HG03060 (cell line): ENCODE results near the gene AGBL1.
"Not testable (repeated sequence)": the region's sequence is repeated elsewhere in the genome, so short reads cannot be mapped to it uniquely, and the experiment has no call there.

Experiments used
- ATAC-seq: cut with Tn5 transposase; IDR thresholded peaks from one replicate; pipeline ENCODE4 v1.9.1; 2021; ENCODE audit warnings: low read depth, moderate number of reproducible peaks; ENCODE audit not compliant: unreplicated experiment

Gene AGBL1

DNA sequence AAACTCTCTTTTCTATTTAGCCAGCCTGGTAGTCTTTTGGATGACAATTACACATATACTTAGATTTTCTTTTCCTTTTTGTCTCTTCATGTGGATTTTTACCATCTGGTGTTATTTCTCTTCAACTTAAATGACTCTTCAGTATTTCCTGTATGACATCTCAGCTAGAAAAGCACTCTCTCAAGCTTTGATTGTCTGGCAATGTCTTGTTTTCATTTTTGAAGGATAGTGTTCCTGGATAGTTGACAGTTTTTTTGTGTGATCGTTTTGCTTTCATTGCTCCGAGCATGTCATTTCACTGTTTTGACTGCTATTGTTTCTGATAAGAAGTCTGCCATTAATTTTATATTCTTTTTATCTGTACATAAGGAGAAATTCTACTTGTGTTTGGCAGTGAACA is 766.4 kb downstream of the AGBL1 start:
- no peak for ATAC-seq

DNA sequence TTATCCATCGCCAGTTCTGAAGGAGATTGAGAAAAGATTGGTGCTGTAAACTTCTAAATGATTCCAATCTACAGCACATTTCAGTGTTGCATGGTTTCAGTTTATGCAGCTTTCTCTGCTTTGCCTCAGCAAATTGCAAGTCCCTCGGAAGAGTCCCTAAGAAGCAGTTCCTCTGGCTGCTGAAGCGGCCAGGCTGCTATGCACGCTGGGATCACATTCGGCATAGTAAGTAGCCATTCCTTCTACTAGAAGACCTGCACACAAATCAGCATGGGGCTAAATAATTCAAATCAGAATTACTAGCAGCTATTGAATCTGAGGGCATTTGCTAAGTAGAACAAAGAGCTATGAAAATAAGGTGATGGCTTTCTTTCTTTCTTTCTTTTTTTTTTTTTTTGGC is 769.5 kb downstream of the AGBL1 start:
- no peak for ATAC-seq

DNA sequence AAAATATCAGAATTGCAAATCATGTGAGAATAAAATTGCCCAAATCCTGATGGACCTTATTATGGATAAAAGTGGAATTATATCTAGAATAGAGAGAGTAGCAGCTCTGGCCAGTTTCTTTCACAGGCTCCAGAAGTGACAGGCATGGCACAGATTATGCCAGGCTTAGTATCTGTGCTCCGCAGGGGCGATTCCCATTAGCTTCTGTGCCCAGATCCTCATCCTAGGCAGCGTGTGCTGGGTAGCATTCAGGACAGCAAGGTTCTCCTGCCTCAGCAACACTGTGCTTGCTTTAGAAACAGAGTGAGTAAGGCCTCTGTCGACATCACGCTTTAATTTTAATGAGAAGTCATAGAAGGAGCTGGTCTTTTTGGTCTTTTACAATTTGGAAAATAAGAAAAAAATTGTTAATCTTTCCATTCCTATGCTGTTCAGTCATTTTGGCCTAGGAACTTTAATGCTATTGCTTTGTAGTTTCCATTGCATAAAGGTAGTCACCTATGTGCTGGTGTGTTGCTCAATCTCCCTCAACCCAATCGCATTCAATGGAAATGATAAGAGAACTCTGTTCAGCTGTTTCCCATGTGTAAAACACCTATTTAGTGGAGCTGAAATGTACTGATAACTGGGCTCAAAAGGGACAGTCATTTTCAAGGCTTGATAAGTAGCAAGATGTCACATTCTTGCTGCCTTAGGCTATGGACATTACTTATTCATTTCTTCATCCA is 770.1 kb downstream of the AGBL1 start:
- ATAC-seq = no peak

DNA sequence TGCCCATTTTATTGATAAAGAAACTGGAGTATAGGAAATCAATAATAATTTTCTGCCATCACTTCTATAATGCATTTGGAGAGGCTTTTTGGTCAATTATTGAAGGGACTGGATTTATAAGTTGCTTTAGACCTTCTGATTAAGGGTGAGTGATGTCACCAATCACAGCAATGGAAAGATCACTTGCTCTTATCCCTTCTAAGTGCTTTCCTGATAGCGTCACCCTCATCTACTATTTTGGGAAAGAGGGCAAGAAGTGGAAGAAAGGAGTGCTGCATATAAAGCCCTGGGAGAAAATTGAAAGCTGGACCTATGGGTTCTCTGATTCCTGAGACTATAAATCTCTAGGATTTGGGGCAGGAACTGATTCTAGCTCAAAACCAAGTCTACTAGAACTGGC is 771.3 kb downstream of the AGBL1 start:
- ATAC-seq = no peak

DNA sequence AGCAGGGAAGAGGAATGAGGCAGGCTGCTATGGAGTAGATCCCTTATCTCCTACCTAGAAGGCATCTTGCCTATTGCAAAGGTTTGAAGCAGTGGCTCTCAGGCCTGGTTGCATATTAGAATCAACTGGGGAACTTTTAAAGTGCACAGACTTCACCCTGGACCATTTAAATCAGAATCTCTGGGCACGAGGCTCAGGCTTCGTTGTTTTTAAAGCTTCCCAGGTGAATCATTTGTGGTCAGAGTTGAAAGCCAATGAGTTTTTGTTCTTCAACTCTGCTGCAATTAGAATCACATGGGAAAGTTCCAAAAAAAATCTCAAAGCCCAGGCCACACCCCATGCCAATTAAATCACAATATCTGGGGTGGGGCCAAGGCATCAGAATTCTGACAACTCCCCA is 773.1 kb downstream of the AGBL1 start:
- no peak for ATAC-seq

DNA sequence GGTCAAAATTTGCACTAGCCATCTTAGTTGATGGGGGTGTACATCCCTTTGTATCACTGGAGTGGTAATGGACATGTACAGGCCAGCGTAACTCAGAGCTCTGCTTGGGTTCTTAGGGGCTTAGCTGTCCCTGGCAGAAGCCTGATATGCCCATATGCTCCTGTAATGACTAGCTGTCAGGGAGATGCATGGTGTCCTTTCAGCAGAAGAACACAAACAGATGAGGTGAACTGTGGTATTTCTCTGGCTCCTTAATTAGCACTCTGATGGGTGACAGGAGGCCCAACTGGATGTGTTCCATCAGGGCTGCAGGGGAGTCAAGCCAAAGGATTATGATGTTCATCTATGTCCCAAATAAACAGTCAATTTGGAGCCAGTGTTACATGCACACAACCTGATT is 774.5 kb downstream of the AGBL1 start:
- no peak for ATAC-seq

DNA sequence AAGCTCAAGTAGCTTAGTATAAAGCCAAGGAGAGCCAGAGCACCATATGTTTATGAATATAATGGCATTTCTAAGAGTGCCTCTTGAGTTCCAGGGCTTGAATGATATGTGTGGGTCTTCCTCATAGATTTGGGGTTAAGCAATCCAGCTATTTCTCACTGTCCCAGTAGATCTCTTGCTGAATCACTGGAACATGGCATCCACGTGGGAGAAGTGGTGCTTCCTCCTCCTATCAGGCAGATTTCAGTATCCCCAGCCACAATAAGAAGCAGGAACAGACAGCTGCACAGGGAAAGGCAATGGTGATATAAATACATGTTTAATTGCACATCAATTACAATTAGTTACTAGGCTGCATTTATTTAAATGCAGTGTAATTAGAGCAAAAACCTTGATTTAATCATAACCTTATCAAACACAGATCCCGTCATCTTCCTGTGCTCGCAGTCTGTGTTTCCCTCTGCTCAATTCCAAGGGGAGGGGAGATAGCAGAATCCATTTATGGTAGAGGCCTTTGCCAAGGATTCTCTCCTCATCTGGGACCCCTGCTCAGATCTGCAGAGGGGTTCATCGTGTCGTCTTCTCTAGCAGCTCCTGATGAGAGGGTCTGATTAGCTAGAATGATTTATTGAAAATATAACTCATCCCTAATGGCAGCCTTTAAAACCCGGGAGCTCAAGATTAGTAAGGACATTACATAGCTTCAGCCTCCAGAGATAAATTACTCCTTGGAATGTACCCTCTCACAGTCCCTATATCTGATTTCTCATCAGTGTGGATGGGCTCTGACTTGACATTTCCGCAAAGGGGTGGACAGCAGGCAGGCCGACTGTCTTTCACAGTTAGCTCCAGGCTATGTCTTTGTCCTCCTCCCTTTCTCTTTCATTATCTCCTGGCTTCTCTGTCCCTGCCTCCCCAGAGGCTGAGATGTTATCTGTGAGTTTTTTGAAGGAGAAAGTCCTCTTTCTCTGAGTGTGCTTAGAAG is 775.9 kb downstream of the AGBL1 start:
- ATAC-seq = no peak

DNA sequence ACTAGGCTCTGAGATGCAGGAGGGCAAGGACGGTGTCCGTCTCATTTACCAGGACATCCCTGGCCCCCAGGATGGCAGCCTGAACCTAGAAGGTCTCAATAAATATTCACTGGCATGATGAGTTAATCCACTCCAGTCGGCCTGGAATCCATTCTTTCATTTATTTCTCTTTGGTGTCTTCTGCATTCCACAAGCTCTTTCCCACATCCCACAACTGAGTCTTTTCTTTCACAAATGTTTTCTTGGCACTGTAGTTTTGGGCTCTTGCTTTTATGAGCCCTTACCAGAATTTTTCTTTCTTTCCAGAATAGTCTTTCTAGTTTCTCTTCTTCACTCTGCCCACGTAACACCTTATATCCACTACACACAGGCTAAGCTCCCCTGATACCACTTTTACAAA is 778.0 kb downstream of the AGBL1 start:
- no peak for ATAC-seq

DNA sequence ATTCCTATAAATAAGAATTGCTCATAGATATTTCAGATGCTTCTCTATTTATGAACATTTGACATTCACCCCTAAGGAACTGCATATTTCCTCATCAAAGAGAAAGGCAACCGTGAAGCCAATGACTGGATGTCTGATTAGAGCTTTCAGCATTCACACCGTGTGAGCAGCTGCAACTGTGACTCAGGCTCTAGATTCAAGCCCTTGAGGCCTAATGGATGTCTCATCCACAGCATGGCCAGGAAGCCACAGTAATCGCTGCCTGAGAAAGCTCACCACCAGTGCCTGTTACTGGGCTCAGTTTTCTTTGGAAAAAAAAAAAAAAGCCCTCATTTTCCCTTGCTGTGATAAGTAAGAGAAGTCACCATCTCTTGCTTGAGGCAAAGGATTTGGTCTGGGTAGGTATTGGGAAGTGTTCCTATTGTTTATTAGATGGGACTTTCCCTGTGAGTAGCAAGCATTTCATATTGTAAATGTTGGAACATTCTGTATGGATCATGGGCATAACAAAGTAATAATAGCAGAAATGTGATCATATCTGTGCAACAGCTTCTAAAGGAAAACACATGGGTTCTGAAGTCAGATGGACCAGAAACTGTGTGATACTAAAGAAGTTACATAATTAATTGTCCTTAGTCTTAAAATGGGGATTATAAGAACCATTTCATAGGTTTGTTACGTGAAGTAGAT is 783.7 kb downstream of the AGBL1 start:
- no peak for ATAC-seq

DNA sequence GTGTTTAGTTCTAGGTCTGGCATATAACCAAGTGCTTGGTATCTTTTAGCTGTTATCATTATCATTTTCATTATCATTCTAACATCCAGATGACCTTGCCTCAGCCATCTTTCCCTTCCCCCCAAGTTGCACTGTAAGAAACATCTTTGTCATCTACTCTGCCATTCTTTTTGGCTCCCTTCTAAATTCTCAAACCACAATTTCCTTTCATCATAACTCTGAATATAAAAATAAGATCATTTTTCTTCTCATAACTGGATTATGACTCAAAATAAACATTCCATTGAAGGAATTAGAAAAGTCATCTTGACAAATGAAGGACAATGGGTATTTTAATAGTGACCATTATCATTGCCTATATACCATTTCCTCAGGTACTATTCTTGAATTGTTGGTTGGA is 786.2 kb downstream of the AGBL1 start:
- ATAC-seq = no peak

DNA sequence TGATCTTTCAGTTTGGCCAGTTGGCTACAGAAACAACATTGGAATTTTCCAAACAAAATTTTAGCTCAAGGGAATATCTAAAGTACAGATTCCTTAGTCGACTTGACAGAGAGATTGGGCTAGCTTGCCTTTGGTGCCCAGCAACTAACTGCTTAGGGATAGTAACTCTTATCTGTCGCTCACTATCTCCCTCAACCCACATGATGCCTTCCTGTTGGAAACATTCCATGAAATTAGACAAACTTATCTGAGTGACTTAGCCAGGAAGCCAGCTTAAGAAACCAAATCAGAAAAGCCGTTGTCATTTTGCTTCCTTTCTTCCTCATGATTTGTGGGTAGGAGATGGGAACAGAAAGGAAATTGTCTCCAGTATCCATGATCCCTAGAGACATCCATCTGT is 791.2 kb downstream of the AGBL1 start:
- ATAC-seq = no peak

DNA sequence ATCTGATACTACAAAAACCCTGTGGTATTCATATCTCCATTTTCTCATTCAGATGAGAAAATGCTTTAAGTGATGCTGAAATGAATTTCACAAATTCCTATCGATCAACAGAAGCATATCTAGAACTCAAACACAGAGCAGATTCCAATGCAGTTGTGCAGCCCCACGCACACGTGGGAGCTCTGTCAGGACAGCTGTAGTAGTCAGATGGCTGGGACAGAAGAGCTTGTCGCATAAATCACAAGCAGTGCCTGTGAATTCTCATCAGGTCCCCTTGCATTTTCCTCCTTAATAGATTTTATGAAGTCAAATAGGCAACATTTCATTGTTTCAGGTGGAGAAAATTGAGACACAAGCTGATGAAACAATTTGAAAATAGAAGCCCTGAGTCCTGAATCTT is 792.3 kb downstream of the AGBL1 start:
- ATAC-seq = no peak

DNA sequence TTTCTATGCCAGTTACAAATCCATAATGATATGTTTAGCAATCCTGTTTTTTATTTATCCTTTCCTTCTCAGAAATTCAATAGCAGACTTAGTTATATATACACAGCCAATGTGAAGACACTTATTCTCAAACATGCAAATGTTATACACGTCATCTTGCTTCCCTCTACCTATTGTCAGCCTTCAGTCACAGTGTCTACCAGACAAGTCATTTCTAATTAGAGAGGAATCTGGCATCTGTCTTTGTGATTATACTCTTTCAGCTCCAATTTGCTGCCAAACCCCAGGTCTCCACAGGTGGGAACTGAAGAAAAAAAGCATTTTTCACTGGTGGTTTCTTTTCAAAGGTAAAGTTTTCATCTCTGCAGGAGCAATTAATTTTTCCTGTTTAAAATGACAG is 793.1 kb downstream of the AGBL1 start:
- no peak for ATAC-seq

DNA sequence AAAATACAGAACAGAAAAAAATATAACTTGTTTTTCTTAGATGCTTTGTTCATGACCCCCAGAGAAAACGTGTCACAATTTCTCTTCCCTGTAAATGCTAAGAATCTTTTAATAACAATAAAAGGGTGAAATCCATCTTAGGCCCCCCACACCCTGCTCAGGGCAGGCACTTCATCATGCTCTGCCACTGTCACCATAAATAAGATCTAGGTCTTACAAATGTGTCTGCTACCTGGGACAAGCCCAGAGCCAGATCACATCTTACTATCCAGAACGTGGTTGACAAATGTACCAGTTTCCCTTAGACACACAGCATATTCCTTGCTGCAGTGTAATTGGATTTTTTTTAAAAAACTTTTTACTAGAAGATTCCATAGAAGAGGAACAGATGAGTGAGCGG is 795.4 kb downstream of the AGBL1 start:
- ATAC-seq = no peak

DNA sequence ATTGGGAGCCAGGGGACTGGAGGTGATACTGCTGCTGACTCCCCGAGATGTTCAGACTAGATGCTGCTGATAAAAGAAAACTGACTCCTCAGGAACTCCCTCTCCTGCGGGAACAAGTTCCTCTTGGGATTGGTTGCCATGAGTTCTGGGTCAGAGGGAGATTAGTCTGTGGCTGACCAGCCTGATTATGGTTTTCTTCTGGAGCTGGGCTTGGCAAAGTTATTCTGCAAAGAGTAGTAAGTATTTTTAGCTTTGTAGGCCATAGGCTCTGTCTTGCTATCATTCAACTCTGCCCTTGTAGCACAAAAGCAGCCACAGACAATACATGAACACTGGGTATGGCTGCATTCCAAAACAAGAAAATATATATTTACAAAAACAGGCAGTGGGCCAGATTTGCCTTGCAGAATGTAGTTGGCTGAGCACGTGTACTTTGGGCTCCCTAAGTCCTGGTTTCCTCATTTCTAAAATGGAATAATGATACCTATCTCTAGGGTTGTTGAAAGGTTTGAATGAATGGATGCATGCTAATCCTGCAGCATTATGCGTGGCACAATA is 796.8 kb downstream of the AGBL1 start:
- no peak for ATAC-seq

DNA sequence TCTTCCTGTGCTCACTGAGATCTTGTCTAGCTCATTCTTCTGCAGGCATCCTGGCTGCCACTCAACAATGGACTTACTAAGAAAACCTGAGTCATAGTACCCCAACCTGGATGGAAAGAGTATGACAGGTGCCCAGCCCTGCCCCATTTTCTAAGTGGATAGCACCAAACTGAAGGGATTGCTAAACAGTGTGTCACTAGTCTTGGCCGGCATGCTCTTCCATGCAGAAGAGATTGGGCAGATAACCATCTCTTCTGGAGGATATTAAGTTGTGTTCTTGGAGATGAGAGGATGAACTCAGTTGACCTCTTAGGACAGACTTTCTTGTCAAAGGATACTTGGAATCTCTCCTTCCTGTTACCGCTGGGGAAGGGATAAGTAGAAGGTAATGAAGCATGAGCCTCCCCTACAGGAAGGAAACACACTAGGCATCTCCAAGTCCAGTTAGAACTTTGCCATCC is 797.5 kb downstream of the AGBL1 start:
- no peak for ATAC-seq

DNA sequence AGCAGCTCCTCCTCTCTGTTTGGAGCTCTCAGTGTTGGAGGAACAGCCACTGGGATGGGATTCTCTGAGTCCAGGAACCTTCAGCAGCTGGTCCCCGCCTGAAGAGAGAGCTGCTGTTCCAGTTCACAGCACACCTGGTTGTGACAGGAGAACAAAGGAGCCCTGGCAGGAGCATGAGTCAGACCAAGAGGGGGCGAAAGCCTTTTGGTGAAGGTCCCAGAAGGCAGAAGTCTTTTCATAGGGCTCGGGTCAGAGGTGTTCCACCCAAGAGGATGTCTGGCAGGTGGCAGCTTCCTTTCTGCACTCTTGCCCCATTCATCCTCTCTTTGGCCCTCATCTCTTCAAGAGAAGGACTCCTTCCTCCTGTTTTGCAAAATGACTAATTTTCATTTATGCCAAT is 799.2 kb downstream of the AGBL1 start:
- ATAC-seq = not testable (repeated sequence)

DNA sequence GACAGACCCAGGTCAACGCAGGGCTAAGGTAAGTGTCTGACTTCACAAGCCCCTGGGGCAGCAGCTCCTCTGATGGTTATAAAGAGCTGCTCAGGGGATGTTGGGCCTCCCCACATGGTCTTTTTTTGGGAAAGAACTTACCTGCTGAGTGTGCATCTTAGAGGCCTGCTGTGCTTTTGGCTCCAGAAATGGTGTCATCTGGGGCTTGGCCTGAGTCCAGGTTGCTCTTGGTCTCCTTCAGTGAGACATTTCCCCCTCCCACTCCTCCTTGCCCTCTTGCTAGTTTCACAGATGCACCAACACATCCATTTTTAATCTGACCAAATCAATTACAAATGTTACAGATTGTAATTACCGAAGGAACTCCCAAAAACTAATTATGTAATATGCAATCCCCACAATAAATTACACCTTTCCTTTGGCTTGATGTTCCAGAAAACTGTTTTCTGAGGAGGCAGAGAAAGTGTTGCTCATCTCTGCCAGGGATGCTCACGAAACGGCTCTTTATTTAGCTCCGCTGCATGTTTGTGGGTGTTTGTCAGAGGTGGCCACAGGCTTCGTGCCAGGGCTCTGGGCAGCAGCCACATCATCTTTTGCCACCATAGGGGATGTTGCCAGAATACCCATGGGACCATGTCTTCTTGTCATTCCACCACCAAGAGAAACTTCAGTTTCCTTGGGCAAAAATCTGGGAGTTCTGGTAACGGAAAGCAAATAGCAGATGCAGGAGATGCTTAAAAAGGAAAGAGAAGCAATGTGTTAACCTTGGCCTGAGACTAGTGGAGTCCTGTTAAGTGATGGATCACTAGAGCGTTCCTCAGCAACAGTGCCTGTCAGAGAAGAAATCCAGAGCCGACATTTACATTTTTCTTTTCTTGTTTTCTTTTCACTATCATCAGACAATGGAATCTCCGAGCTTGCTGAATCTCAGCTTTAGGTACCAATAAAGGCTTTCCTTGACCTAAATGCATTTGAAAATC is 799.9 kb downstream of the AGBL1 start:
- no peak for ATAC-seq

DNA sequence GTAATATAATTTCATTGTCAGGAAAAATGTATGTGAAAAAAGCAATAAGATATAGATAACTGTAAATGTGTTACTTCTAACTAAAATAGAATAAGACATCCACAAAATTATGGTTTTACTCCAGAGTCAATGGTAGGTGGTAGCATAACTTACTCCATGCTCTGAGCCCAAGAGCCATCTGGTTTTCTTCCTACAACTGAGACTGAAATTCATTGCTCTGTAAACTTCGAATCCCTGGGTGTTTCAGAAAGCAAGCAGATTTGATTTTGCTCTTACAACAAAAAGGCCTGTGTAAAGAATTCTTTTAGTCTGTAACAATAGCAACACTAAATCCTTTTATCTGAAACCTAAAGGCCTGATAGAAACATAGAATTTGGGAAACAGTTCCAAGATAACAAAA is 805.9 kb downstream of the AGBL1 start:
- no peak for ATAC-seq
